ENCODE results near the gene SPNS3.

The SPNS3 gene

DNA sequence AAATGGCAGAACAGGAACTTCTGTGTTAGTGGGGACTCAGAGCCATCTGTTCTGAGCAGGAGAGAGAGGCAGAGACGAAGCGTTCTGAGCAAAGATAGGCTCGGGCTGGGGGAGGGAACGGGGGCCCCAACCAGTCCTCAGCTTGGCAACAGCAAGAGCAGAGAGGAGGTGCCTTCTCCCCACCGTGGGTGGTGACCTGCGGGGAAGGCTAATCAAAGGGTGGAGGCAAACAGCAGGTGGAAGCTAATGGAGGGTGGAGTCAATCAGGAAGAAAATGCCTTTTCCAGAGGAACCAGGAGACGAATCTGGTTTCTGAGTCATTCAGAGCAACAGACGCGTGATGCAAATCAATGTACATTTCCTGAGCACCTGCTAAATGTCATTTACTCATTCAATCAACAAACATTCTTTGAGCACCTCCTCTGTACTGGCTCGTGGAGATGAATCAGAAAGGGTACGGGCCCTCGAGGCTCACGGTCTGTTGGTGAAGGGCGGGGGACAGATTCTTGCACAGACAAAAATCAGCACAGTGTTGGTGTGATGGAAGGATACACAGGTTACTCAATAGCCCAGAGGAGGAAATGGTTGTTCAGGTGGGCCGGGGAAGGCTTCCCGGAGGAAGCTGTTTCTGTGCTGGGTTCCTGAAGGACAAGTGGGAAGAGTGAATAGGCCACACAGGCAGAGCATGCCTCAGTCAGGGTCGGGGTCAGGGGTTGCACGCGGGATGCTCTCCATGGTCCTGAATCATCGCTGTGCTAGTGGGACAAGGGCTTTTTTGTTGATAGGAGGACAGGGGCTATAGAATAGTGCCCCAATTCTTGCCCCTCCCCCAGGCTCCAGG is 59.2 kb downstream of the SPNS3 start:
- no peak for DNase-seq

DNA sequence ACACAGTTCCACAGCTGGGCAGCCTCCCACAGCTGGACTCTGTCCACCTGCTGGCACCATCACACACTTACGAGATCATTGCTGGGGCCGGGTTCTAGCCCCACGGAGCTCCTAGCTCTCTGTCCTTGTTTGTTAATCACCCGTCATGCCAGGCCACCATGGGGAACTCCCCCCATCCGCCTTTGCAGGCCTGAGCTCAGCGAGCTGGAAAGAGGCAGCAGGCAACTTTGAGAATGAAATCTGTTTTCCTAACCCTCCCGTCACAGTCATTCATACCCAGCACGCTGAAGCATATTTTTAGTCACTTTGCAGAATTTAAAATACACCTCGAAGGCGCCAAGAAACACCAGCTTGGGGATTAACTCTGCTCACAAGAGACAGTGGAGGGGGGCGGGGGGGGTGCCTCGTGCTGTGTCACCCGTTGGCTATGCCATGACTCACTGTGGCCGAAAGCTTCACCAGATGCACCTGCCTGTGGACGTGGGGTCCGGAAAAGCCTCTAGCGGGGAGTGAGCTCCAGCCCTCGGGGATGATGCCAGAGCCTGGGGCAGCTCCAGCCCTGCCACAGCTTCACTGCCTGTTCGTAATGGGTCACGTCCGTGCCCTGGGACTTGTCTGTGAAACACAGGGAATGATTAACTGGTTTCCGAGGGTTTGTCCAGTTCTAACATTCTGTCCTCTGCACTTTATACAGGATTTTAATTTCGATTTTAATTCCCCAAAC is 63.5 kb downstream of the SPNS3 start:
- DNase-seq, result peak; percentile 56

DNA sequence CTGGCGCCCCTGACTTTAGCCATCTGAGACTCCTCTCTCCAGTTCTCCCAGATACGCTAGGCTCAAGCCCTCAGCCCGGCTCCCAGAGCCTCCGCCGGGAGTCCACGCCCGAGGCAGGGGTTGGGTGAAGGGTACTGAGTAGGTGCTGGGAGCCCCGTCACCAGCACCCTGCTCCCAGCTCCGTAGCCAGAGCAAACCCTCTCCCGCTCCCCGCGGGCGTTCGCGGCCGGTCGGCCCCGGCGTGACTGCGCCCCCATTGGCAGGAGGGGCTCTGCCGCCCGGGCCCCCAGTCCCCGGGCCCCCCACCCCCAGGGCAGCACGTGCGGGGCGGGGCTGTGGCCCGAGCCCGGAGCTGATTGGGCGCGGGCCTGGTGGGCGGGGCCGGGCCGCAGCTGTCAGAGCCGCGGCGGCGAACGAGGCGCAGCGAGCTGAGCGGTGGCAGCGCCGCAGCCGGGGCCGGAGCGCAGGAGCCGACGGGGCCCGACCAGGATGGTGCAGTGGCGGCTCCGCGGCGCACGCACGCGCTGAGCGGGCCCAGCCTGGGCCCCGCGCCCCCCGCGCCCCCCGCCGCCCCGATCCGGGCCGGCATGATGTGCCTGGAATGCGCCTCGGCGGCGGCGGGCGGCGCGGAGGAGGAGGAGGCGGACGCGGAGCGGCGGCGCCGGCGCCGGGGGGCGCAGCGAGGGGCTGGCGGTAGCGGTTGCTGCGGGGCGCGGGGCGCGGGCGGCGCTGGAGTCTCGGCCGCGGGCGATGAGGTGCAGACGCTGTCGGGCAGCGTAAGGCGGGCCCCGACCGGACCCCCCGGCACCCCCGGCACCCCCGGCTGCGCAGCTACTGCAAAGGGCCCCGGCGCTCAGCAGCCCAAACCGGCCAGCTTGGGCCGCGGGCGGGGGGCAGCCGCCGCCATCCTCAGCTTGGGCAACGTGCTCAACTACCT is 65.0 kb downstream of the SPNS3 start, which contains the start of gene SPNS2:
Gene SPNS2 (plus strand): TSS at position 421 of the 937 bp plus-strand sequence. CDS start 167 bp downstream, at position 588.
- DNase-seq, result peak; percentile 64

GRCh38 chr17:4499431-4500190 is 65.9 kb downstream of the SPNS3 start:
- DNase-seq, result no peak

DNA sequence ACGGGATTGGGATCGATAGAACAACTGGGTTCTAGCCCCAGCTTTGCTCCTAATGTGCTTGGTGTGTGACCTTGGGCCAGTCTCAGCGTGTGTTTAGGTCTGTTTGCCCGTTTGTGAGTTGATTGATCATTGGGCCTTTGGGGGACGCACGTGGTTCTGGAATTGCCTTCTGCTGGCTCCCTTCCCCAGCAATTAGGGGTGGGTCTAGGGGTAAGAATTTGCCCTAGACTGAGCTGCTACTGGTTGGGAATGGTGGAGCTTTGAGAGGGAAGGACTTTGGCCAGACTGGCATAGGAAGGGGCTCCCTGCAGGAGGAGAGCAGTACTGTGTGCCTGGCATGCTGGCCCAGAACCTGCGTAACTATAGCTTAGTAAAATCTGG is 66.4 kb downstream of the SPNS3 start:
- DNase-seq, result no peak

- no peak for DNase-seq
Measured at GRCh38 chr17:4501295-4501949, 67.7 kb downstream of the SPNS3 start.

GRCh38 chr17:4502466-4503154 is 68.9 kb downstream of the SPNS3 start:
- DNase-seq, result no peak

DNA sequence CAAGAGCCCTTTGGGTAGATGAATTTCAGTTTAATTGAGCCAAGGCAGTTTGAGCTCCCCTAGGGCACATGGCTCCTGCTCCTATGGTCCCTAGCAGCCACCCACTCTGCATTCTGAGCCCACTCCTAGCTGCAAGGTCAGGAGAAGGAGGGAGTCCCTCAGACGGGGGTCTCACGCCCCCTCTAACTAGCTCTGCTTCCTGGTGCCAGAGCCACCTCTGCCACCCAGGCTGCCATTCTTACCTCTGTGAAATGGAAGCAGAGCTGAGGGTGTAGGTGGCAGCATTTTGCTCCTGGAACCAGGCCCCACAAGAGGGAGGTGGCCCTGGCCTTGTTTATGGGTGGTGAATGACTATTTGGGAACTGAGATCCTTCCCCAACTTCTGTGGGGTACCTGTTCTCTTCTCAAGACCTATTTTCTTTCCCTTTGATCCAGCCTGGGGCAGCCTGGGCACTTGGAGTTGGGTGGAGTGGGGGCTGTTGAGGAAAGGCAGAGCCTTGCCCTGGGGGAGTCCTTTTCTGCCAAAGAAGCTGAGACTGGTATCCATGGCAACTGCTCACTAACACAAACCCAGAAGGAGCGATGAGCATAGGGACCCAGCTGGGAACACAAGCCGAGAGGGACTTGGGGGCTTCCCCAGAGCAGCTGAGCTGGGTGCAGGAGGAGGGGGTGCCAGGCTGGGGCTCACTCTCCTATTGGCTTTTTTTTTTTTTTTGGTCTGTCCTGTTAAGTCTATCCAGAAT is 69.7 kb downstream of the SPNS3 start:
- no peak for DNase-seq

- no peak for DNase-seq
Measured at GRCh38 chr17:4504188-4504587, 70.4 kb downstream of the SPNS3 start.

DNA sequence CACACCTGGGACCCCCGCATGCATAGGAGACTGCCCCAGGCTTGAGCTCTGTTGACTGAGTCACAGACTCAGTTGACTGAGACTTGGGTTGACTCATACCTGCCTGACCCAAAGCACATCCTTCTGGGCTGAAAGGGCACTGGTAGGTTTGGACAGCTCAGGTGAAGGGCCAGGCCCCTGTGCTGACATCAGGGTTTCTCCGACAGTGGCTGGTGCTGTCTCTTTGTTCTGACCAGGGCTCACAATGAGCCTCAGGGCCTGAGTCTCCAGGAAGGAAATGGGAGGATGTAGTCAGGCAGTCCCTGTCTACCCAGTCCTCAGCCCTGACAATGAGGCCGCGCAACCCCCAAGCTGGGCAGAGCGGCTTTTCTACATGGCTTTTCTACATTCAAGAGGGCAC is 71.4 kb downstream of the SPNS3 start:
- no peak for DNase-seq

DNA sequence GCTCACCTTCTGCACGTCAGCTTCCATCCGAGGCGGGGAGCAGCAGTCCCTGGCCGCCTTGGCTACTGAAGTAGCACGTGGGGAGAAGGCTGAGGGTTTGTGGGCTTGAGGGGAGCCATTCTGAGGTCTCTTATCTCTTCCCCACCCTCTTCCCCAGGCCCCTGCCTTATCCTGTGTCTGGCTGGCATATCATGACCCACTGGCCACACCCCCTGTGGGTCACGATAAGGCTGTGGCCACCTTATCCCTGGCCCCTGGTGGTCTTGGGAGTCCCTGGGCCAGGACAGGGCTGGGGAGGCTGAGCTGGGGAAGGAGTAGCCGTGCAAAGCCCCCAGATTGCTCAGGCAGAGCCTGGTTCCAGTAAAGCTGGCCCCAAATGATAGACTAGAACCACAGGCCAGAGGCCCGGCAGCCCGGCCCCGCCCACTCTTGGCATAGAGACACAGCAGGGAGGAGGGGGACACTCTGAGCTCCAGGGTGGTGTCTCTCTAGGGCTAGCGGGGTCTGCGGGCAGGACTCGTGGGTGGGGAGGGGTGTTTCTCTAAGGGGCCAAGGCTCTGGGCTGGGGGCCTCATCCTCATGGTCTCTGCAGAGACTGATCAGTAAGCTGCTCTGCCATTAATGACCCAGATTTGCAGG is 72.6 kb downstream of the SPNS3 start:
- no peak for DNase-seq

DNA sequence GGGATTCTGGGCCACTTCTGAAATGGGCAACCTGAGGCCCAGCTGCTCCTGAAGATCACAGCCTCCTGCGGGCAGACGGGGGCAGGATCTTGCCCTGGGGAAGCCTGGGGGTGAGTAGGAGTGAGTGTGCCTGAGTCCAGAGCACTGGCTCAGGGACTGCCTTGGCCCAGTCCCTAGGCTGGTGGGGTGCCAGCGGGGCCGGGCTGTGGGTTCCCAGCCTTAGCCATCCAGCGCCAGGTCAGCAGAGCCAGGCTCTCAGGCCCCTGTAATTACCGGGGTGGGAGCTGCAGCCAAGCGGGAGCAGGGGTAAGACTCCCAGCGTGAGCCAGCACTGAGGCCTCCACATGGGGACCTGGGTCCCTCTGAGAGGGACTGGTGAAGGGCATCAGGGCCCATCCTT is 73.2 kb downstream of the SPNS3 start:
- DNase-seq, result no peak

- no peak for DNase-seq
Measured at GRCh38 chr17:4507361-4508111, 73.8 kb downstream of the SPNS3 start.

- no peak for DNase-seq
Measured at GRCh38 chr17:4508207-4508606, 74.5 kb downstream of the SPNS3 start.

DNA sequence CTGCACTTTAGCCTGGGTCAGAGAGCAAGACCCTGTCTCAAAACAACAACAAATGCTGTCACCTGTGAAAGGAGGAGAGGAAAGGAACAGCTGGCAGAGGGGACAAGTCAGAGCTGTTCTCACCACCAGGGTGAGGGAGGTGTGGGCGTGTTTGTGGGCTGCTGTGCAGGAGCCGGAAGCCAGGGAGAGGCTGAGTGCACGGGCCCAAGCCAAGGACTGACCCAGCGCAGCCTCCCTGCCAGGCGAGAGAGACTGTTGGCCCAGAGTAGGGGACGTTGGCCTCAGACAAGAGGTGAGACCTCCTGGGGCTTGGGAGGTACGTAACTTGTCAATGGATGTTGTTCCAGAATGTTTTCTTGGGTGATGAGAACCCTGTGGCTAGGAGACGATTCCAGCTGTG is 75.7 kb downstream of the SPNS3 start:
- no peak for DNase-seq

- DNase-seq, result no peak
Measured at GRCh38 chr17:4509923-4510617, 76.3 kb downstream of the SPNS3 start.

- no peak for DNase-seq
Measured at GRCh38 chr17:4510618-4510941, 76.8 kb downstream of the SPNS3 start.

- no peak for DNase-seq
Measured at GRCh38 chr17:4511199-4511932, 77.6 kb downstream of the SPNS3 start.
